ENCODE data around the gene AOC3.

The AOC3 gene, protein sequence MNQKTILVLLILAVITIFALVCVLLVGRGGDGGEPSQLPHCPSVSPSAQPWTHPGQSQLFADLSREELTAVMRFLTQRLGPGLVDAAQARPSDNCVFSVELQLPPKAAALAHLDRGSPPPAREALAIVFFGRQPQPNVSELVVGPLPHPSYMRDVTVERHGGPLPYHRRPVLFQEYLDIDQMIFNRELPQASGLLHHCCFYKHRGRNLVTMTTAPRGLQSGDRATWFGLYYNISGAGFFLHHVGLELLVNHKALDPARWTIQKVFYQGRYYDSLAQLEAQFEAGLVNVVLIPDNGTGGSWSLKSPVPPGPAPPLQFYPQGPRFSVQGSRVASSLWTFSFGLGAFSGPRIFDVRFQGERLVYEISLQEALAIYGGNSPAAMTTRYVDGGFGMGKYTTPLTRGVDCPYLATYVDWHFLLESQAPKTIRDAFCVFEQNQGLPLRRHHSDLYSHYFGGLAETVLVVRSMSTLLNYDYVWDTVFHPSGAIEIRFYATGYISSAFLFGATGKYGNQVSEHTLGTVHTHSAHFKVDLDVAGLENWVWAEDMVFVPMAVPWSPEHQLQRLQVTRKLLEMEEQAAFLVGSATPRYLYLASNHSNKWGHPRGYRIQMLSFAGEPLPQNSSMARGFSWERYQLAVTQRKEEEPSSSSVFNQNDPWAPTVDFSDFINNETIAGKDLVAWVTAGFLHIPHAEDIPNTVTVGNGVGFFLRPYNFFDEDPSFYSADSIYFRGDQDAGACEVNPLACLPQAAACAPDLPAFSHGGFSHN

DNA sequence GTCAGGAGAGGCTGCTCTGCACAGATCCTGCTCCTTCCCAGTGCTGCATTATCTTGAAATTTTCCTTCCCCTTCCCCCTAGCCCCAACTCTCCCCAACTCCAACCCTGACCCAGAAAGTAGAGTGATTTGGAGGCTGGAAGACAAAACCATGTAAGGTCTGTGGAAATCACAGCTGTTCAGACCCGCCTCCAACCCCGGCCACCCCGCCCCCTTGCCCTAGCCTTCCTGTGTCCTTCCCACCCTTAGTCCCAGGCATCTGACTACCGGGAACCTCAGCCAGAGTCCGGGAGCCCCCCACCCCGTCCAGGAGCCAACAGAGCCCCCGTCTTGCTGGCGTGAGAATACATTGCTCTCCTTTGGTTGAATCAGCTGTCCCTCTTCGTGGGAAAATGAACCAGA, at the start of gene AOC3:
Gene AOC3, plus strand, starts transcription at position 246 of the 400 bp plus-strand sequence. Its CDS starts 145 bp downstream, at position 391.
- no peak for DNase-seq

GRCh38 chr17:42803074-42803883, 47.7 kb upstream of the AOC3 start:
- DNase-seq = no peak

DNA sequence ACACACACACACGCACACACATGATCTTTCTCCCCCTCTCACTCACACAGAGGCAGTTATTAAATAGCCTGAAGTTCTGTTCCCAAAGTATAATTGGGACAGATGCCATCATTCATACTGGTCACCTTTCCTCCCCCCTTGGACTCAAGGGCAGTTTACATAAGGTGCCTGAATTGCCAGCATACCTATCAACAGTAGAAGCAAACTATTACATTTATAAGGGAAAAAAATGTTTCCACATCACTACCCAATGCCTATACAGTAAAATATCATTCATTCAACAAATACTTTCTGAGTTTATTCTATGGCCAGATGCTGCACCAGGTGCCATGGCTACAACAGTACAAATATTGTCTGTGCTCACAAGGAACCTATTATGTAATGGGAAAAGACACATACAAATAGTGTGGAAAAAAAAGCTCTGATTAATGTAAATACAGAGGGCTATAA, 46.1 kb upstream of the AOC3 start:
- no peak for DNase-seq

- DNase-seq = no peak
Observed at GRCh38 chr17:42806249-42806648, 44.8 kb upstream of the AOC3 start.

- DNase-seq = no peak
Observed at GRCh38 chr17:42809250-42809649, 41.7 kb upstream of the AOC3 start.

GRCh38 chr17:42814633-42815399, 36.2 kb upstream of the AOC3 start:
- DNase-seq = no peak

DNA sequence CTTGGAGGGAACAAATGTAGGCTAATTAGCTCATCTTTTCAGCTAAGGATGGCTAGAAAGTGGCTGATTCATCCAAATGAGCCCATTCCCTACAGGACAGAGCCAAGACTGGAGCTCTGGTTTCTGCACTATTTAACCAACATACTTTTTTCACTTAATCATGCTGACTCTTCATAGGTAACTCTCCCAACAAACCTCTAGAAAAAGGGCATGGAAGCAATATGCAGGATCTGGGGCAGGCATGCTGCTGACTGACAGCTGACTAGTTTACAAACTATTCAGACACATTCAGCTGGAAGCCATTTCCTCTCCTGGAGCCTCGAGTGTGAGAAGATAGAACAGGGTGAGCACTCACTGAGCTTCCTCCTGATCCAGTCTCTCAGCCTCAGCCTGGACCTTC, 33.1 kb upstream of the AOC3 start:
- DNase-seq = no peak

- DNase-seq = no peak
Observed at GRCh38 chr17:42818379-42818778, 32.6 kb upstream of the AOC3 start.

GRCh38 chr17:42819939-42820535, 31.0 kb upstream of the AOC3 start:
- DNase-seq = peak; percentile 43

- DNase-seq = no peak
Observed at GRCh38 chr17:42821176-42821575, 29.8 kb upstream of the AOC3 start.

DNA sequence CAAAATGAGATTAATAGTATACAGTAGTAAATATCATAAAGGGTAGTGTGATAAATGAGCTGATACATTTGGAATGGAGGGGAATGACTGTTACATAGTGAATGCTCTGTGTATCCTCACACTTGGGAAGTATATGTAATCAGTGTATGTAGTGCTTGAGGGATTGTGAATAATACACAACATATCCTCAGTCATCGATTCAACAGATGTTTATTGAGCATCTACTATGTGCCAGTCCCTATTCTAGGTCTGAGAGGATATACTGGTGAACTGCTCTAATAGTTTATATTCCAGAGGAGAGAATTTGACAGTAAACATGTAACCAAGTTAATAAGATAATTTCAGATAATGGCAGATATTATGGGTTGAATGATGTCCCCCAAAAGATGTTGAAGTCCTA, 23.5 kb upstream of the AOC3 start:
- DNase-seq = no peak

- no peak for DNase-seq
Observed at GRCh38 chr17:42830971-42831370, 20.0 kb upstream of the AOC3 start.

GRCh38 chr17:42832213-42832933, 18.6 kb upstream of the AOC3 start:
- DNase-seq = no peak

DNA sequence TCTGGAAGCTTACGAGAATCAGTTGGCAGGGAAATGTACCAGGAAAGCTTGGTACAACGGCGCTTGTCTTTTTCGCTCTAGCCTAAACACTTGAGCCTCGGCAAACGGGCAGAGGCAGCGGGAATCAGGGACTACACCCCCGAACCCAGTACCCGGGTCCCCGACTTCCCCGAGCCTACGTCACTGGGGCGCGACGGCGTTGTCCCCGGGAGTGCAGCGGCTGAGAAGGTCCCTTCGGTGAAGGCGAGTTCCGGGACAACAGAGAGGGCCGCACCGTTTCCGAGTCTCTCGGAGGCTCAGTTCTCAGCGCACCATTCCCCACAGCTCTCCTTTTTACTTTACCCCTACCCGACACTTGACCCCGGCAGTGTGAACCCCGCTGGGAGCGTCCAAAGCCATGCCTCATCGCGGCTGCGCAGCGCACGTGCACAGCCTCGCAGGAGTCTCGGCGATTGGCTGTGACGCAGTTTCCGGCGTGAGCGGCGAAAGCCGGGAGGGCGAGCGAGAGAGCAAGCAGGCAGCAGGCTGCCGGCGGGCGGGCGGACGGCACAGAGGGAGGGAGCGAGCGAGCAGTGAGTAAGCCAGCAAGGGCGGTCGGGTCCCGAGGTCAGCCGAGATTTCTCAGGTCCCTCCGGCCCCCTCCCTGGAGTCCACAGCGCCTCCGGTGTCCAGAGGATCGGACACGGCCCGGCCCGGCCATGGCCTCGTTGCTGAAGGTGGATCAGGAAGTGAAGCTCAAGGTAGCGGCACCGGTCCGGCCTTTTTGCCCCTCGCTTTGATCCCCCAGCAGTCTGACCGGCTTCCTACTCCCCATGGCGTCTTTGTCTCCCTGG, 17.8 kb upstream of the AOC3 start, which contains the start of gene PSME3:
Gene PSME3, plus strand, starts transcription at position 464 of the 833 bp plus-strand sequence. Its CDS starts 235 bp downstream, at position 699.
- peak; percentile 75 for DNase-seq

DNA sequence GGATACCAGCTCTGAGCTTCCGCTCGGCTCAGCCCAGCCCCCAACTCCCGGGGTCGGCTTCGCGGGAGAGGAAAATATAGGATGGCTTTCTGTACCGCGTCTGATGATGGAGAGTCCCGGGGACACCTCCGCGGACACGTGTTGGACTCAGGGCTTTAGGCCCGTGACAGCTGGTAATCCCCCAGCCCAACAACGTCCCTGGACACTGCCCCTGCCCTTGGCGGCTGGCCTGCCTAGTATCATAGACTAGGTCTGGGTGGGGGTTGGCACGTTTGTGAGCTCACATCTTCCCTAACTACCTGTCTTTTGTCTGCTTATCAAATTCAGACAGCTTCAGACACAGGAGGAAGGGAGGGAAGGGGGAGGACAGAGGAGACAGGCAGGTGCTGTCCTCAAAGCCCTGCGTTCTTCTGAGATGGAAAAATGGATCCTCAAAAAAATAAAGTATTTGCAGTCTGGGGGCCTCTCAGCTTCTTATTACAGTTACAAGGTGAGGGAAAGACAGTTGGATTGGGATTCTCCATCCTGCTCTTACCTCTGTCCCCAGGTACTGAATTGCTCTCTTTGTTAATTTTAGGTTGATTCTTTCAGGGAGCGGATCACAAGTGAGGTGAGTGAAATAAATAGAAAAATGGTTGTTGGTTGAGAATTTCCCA, 17.1 kb upstream of the AOC3 start:
- no peak for DNase-seq

- no peak for DNase-seq
Observed at GRCh38 chr17:42835732-42836131, 15.3 kb upstream of the AOC3 start.

DNA sequence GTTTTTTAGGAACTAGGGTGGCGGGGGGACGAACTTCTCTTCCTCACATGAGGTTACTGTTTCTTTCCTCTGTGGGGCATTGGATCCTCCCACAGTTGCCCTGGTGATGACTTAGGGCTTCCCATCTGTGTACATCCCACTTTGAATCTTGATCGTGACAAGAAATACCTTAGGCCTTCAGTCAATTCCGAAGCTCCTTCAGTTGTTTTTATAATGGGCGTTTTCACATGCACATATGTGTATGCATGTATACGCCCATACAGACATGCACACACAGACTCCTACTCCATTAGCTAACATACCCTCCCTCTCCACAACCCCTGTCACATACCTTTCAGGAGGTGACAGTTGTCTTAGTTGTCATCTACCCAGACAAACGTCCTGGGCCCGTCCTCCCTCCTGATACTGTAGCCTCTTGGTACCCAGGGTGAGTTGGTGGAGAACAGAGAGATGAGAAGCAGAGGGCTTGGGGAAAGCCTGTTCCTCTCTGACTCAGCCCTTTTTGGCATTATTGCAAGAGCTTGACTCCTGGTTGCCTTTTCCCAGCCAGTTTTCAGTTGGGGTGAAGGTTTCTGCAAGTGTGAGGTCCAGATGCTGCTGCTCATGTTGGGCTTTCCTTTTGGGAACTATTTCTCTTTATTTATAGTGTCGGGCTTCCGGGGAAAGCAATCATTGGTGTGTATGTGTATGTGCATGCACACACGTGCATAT, 8.9 kb upstream of the AOC3 start:
- DNase-seq = no peak

DNA sequence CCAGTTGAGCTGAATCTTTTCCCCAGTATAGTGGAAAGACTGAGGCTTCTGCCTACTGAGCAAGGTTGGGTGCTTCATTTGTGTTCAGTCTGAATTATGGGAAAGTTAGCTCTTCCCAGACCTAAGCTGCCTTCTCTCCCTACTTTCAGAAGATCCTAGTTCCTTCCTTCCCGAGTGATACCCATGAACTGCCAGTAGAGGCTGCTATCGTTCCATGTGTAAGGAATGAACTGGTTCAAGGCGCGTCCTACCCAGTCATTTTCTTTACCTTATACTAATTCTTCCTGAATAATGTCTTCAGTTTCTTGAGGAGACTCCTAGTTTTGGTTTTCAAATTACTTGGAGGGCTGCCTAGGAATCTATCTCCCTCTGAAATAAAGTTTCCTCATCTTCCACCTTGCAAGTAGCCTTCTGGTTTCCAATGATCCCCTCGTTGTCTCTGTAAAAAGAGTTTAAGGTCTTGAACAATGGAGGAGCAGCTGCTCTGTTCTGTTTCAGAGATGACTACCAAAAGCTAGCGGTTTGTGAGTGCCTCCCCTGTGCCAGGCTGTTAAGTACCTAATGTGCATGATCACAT, 7.6 kb upstream of the AOC3 start:
- DNase-seq = peak; percentile 35

GRCh38 chr17:42844271-42844670, 6.7 kb upstream of the AOC3 start, which contains the start of gene AOC2:
TSS of gene AOC2 (plus strand) at chr17:42844580. CDS start at chr17:42844627, 47 bp downstream.
- no peak for DNase-seq

Data from DMS 273 treated with DMSO at 0.1 percent for 48 hours (cell line).